Endothelial cell of umbilical vein (primary cell): Measurements from ENCODE around the gene NFKBIA. TPM values are rescaled to one million over a fixed set of nuclear protein-coding genes. Genes with fewer than 3 reads are reported as not detected.

ENCODE experiments used
- BruUV-seq: library from RNA; stranded (reverse); fragments of 400-500 nt; replicated peaks from 2 replicates; lab custom pipeline; 2021; lab: Mats Ljungman, UMichigan
- CTCF ChIA-PET: fragments of 300-600, 350-600 bp; sonication (Branson Sonifier 250); formaldehyde crosslinking; loops from one replicate; lab custom pipeline; 2021; ENCODE audit warnings: antibody characterized with exemption, inconsistent platforms; lab: Charles Lee
- POLR2A ChIA-PET: fragments of 300-600, 350-600 bp; sonication (Branson Sonifier 250); formaldehyde crosslinking; loops from one replicate; lab custom pipeline; 2021; ENCODE audit warnings: antibody characterized with exemption, inconsistent platforms; lab: Charles Lee
- DNase-seq: peaks from one replicate; pipeline ENCODE4 v3.0.0-alpha.2; 2011; ENCODE audit warnings: low read depth, low spot score
- FAIRE-seq: peaks from 2 replicates; lab custom pipeline; 2011; peaks lifted over from hg19 to GRCh38; lab: Jason Lieb, UNC
- H2AFZ ChIP-seq: 2 replicates; pipeline ENCODE4 v1.6.0; 2012; ENCODE audit warnings: low read depth, low read length, control low read depth, inconsistent platforms
- H3K27ac ChIP-seq: 2 replicates; pipeline ENCODE4 v1.5.1; 2011; ENCODE audit warnings: low read depth, mild to moderate bottlenecking, control low read depth, low read length, moderate library complexity; ENCODE audit not compliant: insufficient read depth
- H3K27me3 ChIP-seq, 2 experiments: 2 replicates each; pipeline versions ENCODE4 v1.6.0 to v1.6.1; 2011; ENCODE audit warnings: low read length in 2 of 2, mixed read lengths in 1 of 2; ENCODE audit not compliant: control insufficient read depth in 2 of 2, insufficient read depth in 2 of 2
- H3K36me3 ChIP-seq, 2 experiments: 2 replicates in 1 of 2; 3 replicates in 1 of 2; pipeline ENCODE4 v1.5.1; 2011; ENCODE audit warnings: low read length in 2 of 2, mild to moderate bottlenecking in 1 of 2, moderate library complexity in 1 of 2; ENCODE audit not compliant: control insufficient read depth in 2 of 2, insufficient read depth in 2 of 2; ENCODE audit errors: extremely low read depth in 1 of 2
- H3K4me1 ChIP-seq: 3 replicates; pipeline ENCODE4 v1.5.1; 2011; ENCODE audit warnings: mild to moderate bottlenecking, low read length; ENCODE audit not compliant: control insufficient read depth, insufficient read depth; ENCODE audit errors: extremely low read depth
- H3K4me2 ChIP-seq: 2 replicates; pipeline ENCODE4 v1.6.1; 2011; ENCODE audit warnings: low read length, control low read depth, mixed read lengths; ENCODE audit not compliant: insufficient read depth
- H3K4me3 ChIP-seq, 3 experiments: fragments of 200-600 bp in 1 of 3; sonication (generic), shearing (Covaris generic) in 1 of 3; replicated peaks in 1 of 3; 2 replicates each; pipeline ENCODE4 v1.5.1; 2011 to 2016; ENCODE audit warnings: control low read depth in 3 of 3, low read length in 3 of 3, mild to moderate bottlenecking in 2 of 3, inconsistent platforms in 1 of 3, low read depth in 1 of 3, moderate library complexity in 1 of 3; ENCODE audit not compliant: insufficient read depth in 1 of 3
- H3K79me2 ChIP-seq: 2 replicates; pipeline ENCODE4 v1.6.0; 2012; ENCODE audit warnings: low read length, inconsistent platforms; ENCODE audit not compliant: control insufficient read depth, insufficient read depth
- H3K9ac ChIP-seq: replicated peaks from 2 replicates; pipeline ENCODE3; 2011; ENCODE audit warnings: low read length, control low read depth; ENCODE audit not compliant: insufficient read depth; ENCODE audit errors: extremely low read depth
- H3K9me1 ChIP-seq: replicated peaks from 3 replicates; pipeline ENCODE4 v1.6.0; 2011; ENCODE audit warnings: mild to moderate bottlenecking, low read length; ENCODE audit not compliant: control insufficient read depth, insufficient read depth; ENCODE audit errors: extremely low read depth
- H3K9me3 ChIP-seq: replicated peaks from 2 replicates; pipeline ENCODE4 v1.5.1; 2012; ENCODE audit warnings: low read length, inconsistent platforms; ENCODE audit not compliant: control insufficient read depth, insufficient read depth
- H4K20me1 ChIP-seq: replicated peaks from 2 replicates; pipeline ENCODE3; 2011; ENCODE audit warnings: mild to moderate bottlenecking, low read length; ENCODE audit not compliant: control insufficient read depth, insufficient read depth; ENCODE audit errors: extremely low read depth
- EZH2 ChIP-seq: IDR thresholded peaks from 2 replicates; pipeline ENCODE4 v1.6.1; 2012; ENCODE audit warnings: borderline replicate concordance, low read depth, mild to moderate bottlenecking, moderate library complexity, low read length, inconsistent platforms; ENCODE audit not compliant: severe bottlenecking
- FOS ChIP-seq: IDR thresholded peaks from 2 replicates; pipeline ENCODE4 v1.6.1; 2011; ENCODE audit warnings: mild to moderate bottlenecking, low read length, moderate library complexity, borderline replicate concordance; ENCODE audit not compliant: insufficient read depth
- GATA2 ChIP-seq: IDR thresholded peaks from 2 replicates; pipeline ENCODE4 v1.7.0; 2011; ENCODE audit warnings: low read depth, mild to moderate bottlenecking, moderate library complexity, mixed read lengths, low read length; ENCODE audit not compliant: insufficient read length, insufficient read depth
- JUN ChIP-seq: IDR thresholded peaks from 2 replicates; pipeline ENCODE4 v1.6.1; 2011; ENCODE audit warnings: borderline replicate concordance, low read depth; ENCODE audit not compliant: insufficient read length, insufficient read depth
- MYC ChIP-seq: IDR thresholded peaks from one replicate; pipeline ENCODE4 v1.6.1; 2011; ENCODE audit warnings: mild to moderate bottlenecking, low read depth, low read length
- POLR2A ChIP-seq: IDR thresholded peaks from 2 replicates; pipeline ENCODE4 v1.6.1; 2012; ENCODE audit warnings: low read depth, mild to moderate bottlenecking, control low read depth, low read length
- POLR2AphosphoS5 ChIP-seq: IDR thresholded peaks from 2 replicates; pipeline ENCODE4 v1.6.1; 2012; ENCODE audit warnings: low read depth, mild to moderate bottlenecking, control low read depth, low read length, moderate library complexity; ENCODE audit not compliant: insufficient read depth
- dilution Hi-C: fragments of 300-500 bp; cut with MboI; formaldehyde crosslinking; loops from one replicate; pipeline ENCODE4 v1.15.0; 2019; ENCODE audit warnings: low sequenced_read_pairs; ENCODE audit not compliant: extremely low pct_ligation_motif_present
- intact Hi-C: fragments of 100-400 bp; cut with micrococcal nuclease; formaldehyde crosslinking; loops from one replicate; pipeline ENCODE4 v1.10.0; 2022
- polyA plus RNA-seq, 4 experiments: library from polyadenylated mRNA; depleted of rRNA in 3 of 4; stranded (reverse) in 3 of 4; unstranded in 1 of 4; fragments of >200 nt; gene quantifications; 2 replicates each; pipeline versions ENCODE4 v1.2.1 to v1.2.3, GENCODE V29; 2011 to 2012; ENCODE audit warnings: missing spikeins in 1 of 4
- total RNA-seq: library from RNA; stranded (reverse); gene quantifications from 2 replicates; pipeline ENCODE4 v1.2.3, GENCODE V29; 2021
- TF ChIP-seq, protein P1 (sequence below): IDR thresholded peaks from 2 replicates; pipeline ENCODE4 v1.6.1; 2011; ENCODE audit not compliant: insufficient read depth, insufficient read length
- TF ChIP-seq, protein P2 (sequence below), 2 donors: IDR thresholded peaks; 1 replicate in 1 of 2; 2 replicates in 1 of 2; pipeline ENCODE4 v1.5.1; 2011; ENCODE audit warnings: low read length in 2 of 2, mild to moderate bottlenecking in 2 of 2, moderate library complexity in 2 of 2, control low read depth in 1 of 2, inconsistent platforms in 1 of 2, low read depth in 1 of 2; ENCODE audit not compliant: insufficient read depth in 1 of 2; ENCODE audit errors: extremely low read depth in 1 of 2

Gene NFKBIA
- total and polyA plus RNA-seq, 2 donors (not counting 3 experiments of a cell fraction or from before 2014, with no cell fraction given) = 55.7 to 82.8 TPM

DNA sequence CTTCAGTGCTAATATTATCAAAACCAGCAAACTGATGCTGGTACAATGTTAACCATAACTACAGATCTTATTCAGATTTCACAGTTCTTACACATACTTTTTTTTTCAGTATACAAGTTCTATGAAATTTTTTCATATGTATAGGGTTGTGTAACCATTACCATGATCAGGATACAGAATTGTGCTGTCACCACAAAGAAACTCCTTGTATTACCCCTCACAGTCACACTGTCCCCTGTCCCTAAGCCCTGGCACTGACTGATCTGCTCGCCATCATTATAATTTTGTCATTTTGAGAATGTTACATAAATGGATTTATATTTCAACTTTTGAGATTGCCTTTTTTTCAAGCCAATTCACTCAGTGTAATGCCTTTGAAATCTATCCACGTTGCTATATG lies 21.3 kb upstream of the NFKBIA start:
- Histone ChIP-seq H3K27me3 (no peaks in the 10 kb centered on the region), H2AFZ (no peak overlapping the region), H3K9me1 (no peaks in the 10 kb centered on the region), H3K36me3 (no peaks in the 10 kb centered on the region), H3K4me1 (peaks cover 8% of the 10 kb centered on the region), H4K20me1 (no peaks in the 10 kb centered on the region), H3K27ac (no peak overlapping the region), H3K79me2 (no peaks in the 10 kb centered on the region), H3K4me2 (no peak overlapping the region), H3K9ac (no peak overlapping the region), H3K4me3 (no peak overlapping the region), H3K9me3 (no peaks in the 10 kb centered on the region)
- BruUV-seq = no TSS peak
- dilution Hi-C loops = loop anchor here (25.0 kb wide), 1 partner anchor 261 kb away; no protein-coding TSS in a partner anchor
- POLR2A ChIA-PET = no interaction called here
- CTCF ChIA-PET = interaction anchor here (0.6 to 4.5 kb wide), 5 partner anchors 12 to 425 kb away, joined by 3 to 20 read pairs (median 3); no protein-coding TSS in a partner anchor
- intact Hi-C loops = no loop called here
- no peak for TF ChIP-seq MYC
- TF ChIP-seq JUN = no peak
- no peak for DNase-seq
- FAIRE-seq = no peak

DNA sequence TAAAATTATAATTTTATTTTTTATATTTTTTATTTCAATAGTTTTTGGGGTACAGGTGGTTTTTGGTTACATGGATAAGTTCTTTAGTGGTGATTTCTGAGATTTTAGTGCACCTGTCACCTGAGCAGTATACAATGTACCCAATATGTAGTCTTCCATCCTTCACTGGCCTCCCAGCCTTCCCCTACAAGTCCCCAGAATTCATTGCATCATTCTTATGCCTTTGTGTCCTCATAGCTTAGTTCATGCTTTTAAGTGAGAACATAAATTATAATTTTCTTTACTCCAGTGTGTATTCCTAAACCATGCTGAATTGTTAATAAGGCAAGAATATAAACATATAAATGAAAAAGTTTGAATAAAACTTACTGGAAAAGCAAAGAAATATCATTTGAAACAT lies 19.1 kb upstream of the NFKBIA start:
- TF ChIP-seq EZH2 (no peak), FOS (no peak), JUN (no peak), MYC (no peak), GATA2 (no peak), POLR2A (no peak), POLR2AphosphoS5 (no peak)
- TF ChIP-seq, protein P1, sequence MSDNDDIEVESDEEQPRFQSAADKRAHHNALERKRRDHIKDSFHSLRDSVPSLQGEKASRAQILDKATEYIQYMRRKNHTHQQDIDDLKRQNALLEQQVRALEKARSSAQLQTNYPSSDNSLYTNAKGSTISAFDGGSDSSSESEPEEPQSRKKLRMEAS = no peak
- TF ChIP-seq, protein P2, sequence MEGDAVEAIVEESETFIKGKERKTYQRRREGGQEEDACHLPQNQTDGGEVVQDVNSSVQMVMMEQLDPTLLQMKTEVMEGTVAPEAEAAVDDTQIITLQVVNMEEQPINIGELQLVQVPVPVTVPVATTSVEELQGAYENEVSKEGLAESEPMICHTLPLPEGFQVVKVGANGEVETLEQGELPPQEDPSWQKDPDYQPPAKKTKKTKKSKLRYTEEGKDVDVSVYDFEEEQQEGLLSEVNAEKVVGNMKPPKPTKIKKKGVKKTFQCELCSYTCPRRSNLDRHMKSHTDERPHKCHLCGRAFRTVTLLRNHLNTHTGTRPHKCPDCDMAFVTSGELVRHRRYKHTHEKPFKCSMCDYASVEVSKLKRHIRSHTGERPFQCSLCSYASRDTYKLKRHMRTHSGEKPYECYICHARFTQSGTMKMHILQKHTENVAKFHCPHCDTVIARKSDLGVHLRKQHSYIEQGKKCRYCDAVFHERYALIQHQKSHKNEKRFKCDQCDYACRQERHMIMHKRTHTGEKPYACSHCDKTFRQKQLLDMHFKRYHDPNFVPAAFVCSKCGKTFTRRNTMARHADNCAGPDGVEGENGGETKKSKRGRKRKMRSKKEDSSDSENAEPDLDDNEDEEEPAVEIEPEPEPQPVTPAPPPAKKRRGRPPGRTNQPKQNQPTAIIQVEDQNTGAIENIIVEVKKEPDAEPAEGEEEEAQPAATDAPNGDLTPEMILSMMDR (IDR thresholded peaks at IDR 0.05; ENCODE audit: extremely low read depth in 1 of 2, insufficient read depth in 1 of 2, low read depth in 1 of 2, low read length in 2 of 2) = no peak

More for the DNA sequence above, 19.1 kb upstream of the NFKBIA start:
- ChIA-PET POLR2A (no interaction called here), CTCF (interaction anchor here (0.6 kb wide), 1 partner anchor 281 kb away, joined by 3 read pairs; no protein-coding TSS in a partner anchor)
- DNase-seq (no peak), FAIRE-seq (no peak)
- Histone ChIP-seq H3K9me3 (no peaks in the 10 kb centered on the region), H3K79me2 (no peaks in the 10 kb centered on the region), H3K4me2 (no peak overlapping the region), H2AFZ (no peak overlapping the region), H3K4me1 (peaks cover 22% of the 10 kb centered on the region), H4K20me1 (no peaks in the 10 kb centered on the region), H3K9me1 (no peaks in the 10 kb centered on the region), H3K27me3 (no peaks in the 10 kb centered on the region), H3K27ac (no peak overlapping the region), H3K4me3 (no peak overlapping the region), H3K9ac (no peak overlapping the region), H3K36me3 (no peaks in the 10 kb centered on the region)
- intact Hi-C loops (loop anchor here (2.0 to 5.0 kb wide), 4 partner anchors 263 to 1101 kb away; no protein-coding TSS in a partner anchor), dilution Hi-C loops (no loop called here)
- BruUV-seq = no TSS peak
